Stomach (tissue), 9 donors: ENCODE measurements around the gene USP7. TPM values are rescaled to one million over a fixed set of nuclear protein-coding genes. Genes with fewer than 3 reads are reported as not detected.
A peak's percentile ranks its signal among the peaks of the same experiment; 100 is the strongest.

ENCODE experiments used
- DNase-seq, 2 donors: peaks; one replicate each; pipeline versions ENCODE4 v3.0.0 to v3.0.0-alpha.2; 2013 to 2019
- H3K27ac ChIP-seq, 5 donors: fragments of 200-600 bp in 4 of 5; sonication (generic) in 4 of 5; one replicate each; pipeline ENCODE4 v1.5.1; 2013 to 2019; ENCODE audit warnings: mild to moderate bottlenecking in 1 of 5, moderate library complexity in 1 of 5
- H3K27me3 ChIP-seq, 3 donors: fragments of 200-600 bp; sonication (generic); one replicate each; pipeline ENCODE4 v1.5.1; 2017 to 2019; ENCODE audit warnings: mixed run types in 1 of 3
- H3K36me3 ChIP-seq, 4 donors: fragments of 200-600 bp; sonication (generic); 1 replicate in 3 of 4; 2 replicates in 1 of 4; pipeline ENCODE4 v1.5.1; 2016 to 2019
- H3K4me1 ChIP-seq, 4 donors: fragments of 200-600 bp; sonication (generic); one replicate each; pipeline ENCODE4 v1.5.1; 2016 to 2019
- H3K4me3 ChIP-seq, 4 donors: fragments of 200-600 bp; sonication (generic) in 3 of 4; one replicate each; pipeline ENCODE4 v1.5.1; 2016 to 2019; ENCODE audit warnings: mild to moderate bottlenecking in 1 of 4
- H3K9me3 ChIP-seq, 4 donors: fragments of 200-600 bp; sonication (generic); one replicate each; pipeline ENCODE4 v1.5.1; 2016 to 2019
- EP300 ChIP-seq: sonication (generic); formaldehyde crosslinking; IDR thresholded peaks from one replicate; pipeline ENCODE4 v1.6.1; 2017; ENCODE audit warnings: antibody characterized with exemption
- POLR2A ChIP-seq, 4 donors: fragments of 450-650 bp; IDR thresholded peaks; one replicate each; pipeline ENCODE4 v1.6.1; 2016; ENCODE audit warnings: antibody characterized with exemption in 4 of 4, control low read depth in 2 of 4, mild to moderate bottlenecking in 1 of 4, moderate library complexity in 1 of 4
- POLR2AphosphoS5 ChIP-seq, 3 donors: sonication (generic); formaldehyde crosslinking; IDR thresholded peaks; one replicate each; pipeline ENCODE4 v1.6.1; 2016; ENCODE audit warnings: antibody characterized with exemption in 3 of 3
- WGBS, 5 donors: extraction: QIAGEN DNeasy Blood & Tissue Kit in 3 of 5; methylation state at CpG; one replicate each; pipeline versions ENCODE4 v1.1.5 to v1.1.7; 2013 to 2018; 5-methylcytosine and 5-hydroxymethylcytosine counted together
- intact Hi-C: fragments of 100-400 bp; cut with DNase I; formaldehyde crosslinking; loops from one replicate; pipeline ENCODE4 v1.15.1; 2023; ENCODE audit warnings: low total_unique reads
- polyA plus RNA-seq, 3 donors: library from polyadenylated mRNA; stranded (reverse); fragments of 200-250 nt; gene quantifications; one replicate each; pipeline ENCODE4 v1.2.3, GENCODE V29; 2013
- total RNA-seq, 5 donors: library from RNA; depleted of rRNA; stranded (reverse); fragments of >200 nt; gene quantifications; one replicate each; pipeline versions ENCODE4 v1.1.0 to v1.2.3, GENCODE V29; 2014 to 2016
- TF ChIP-seq, protein P1 (sequence below), 7 experiments: fragments of 450-650 bp in 4 of 7; fragments of 200-600 bp in 3 of 7; sonication (generic) in 3 of 7; IDR thresholded peaks; one replicate each; pipeline ENCODE4 v1.5.1; 2016 to 2019; ENCODE audit warnings: antibody characterized with exemption in 7 of 7, control low read depth in 2 of 7, mild to moderate bottlenecking in 1 of 7
- donor health status: healthy with polysubstance abuse.
- donor health status: Bipolar disorder and iron deficiency.
- donor health status: healthy.

USP7 gene
- total and polyA plus RNA-seq, 8 donors, result 19.3 to 171 (median 58.0) TPM

DNA sequence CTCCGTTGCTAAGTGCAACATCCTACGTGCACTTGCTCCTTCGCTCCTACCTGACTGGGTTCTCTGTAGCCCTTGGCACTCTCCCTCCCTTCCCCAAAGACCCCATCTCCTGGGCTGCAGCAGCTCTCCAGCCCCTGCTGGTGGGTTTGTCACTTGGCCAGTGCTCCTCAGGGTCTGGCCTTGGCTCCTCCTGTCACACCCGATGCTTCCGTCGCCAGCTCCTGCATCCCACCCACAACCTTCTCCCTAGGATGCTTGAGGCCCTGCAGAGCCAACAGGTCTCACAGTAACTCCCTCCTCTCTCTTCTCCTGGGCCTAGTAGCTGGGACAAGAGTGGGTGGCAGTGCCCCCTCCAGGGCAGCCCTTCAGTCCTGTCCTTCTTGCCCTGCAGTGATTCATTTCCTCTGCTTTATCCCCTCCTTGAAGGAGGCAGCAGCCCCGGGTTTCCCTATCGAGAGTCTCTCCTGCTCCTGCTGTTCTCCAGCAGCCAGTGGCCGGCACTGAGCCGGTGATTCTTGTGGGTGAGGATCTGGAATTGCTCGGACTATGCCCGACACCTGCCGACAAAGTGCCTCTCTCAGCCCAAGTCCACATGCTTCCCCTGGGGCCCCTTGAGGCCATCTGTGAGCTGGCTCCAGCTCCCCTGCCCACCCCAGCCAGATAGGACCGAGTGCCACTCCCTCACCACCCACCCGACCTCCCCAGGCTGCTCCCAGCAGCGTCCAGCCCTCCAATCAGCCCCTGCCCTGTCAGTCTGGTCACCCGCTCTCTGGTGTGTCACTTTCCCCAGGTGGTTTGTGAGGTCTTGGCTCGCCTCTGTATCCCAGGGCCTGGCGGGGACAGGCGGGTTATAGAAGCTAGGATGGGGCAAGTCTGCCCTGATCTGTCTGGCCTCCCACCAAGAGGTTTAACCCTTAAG lies 77.8 kb downstream of the USP7 start:
- TF ChIP-seq POLR2AphosphoS5 (IDR thresholded peaks at IDR 0.05) (no peak), EP300 (no peak), POLR2A (IDR thresholded peaks at IDR 0.05) (no peak)
- TF ChIP-seq, protein P1, sequence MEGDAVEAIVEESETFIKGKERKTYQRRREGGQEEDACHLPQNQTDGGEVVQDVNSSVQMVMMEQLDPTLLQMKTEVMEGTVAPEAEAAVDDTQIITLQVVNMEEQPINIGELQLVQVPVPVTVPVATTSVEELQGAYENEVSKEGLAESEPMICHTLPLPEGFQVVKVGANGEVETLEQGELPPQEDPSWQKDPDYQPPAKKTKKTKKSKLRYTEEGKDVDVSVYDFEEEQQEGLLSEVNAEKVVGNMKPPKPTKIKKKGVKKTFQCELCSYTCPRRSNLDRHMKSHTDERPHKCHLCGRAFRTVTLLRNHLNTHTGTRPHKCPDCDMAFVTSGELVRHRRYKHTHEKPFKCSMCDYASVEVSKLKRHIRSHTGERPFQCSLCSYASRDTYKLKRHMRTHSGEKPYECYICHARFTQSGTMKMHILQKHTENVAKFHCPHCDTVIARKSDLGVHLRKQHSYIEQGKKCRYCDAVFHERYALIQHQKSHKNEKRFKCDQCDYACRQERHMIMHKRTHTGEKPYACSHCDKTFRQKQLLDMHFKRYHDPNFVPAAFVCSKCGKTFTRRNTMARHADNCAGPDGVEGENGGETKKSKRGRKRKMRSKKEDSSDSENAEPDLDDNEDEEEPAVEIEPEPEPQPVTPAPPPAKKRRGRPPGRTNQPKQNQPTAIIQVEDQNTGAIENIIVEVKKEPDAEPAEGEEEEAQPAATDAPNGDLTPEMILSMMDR (IDR thresholded peaks at IDR 0.05), result no peak
- Histone ChIP-seq H3K36me3 (peaks cover 5 to 32% (median 24%) of the 10 kb centered on the region in 4 donors), H3K27ac (no peak overlapping the region), H3K9me3 (no peaks in the 10 kb centered on the region), H3K27me3 (peaks cover 0 to 30% (median 0%) of the 10 kb centered on the region in 3 donors), H3K4me3 (no peak overlapping the region), H3K4me1 (peaks cover 18 to 41% (median 31%) of the 10 kb centered on the region in 4 donors)
- intact Hi-C loops, result loop anchor here (10.0 kb wide), 2 partner anchors 81 to 321 kb away; no protein-coding TSS in a partner anchor
- DNase-seq, result peak in 1 of 2 donors; percentile 78
- 9 to 15% (median 11%) methylated on average over 17 to 20 of the region's 20 CpGs for WGBS, 5 donors

DNA sequence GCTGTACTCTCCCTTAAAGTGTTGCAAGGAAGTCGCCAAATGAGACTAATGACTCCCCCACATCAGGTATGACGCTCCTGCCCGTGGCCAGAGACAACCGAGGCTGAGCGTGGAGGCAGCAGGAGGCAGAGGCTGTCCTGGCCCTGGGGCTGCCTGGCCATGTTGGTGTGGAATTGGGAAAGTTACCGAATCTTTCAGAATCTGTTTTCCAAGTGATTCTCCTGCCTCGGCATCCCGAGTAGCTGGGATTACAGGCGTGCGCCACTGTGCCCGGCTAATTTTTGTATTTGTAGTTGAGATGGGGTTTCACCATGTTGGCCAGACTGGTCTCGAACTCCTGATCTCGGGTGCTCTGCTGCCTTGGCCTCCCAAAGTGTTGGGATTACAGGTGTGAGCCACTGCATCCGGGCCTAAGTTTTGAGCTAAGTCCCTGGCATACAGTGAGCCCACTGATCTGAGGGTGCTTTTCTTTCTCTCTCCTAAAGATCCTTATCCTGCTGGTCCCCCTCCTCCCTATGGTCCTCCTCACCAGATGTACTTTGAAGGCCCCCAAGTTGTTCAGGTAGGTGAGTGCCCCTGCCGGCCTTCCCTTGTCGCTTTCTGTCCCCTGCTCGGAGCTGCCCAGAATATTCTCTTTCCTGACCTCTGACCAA lies 80.9 kb downstream of the USP7 start:
- TF ChIP-seq, protein P1 (IDR thresholded peaks at IDR 0.05), result no peak
- no peak for TF ChIP-seq EP300

DNA sequence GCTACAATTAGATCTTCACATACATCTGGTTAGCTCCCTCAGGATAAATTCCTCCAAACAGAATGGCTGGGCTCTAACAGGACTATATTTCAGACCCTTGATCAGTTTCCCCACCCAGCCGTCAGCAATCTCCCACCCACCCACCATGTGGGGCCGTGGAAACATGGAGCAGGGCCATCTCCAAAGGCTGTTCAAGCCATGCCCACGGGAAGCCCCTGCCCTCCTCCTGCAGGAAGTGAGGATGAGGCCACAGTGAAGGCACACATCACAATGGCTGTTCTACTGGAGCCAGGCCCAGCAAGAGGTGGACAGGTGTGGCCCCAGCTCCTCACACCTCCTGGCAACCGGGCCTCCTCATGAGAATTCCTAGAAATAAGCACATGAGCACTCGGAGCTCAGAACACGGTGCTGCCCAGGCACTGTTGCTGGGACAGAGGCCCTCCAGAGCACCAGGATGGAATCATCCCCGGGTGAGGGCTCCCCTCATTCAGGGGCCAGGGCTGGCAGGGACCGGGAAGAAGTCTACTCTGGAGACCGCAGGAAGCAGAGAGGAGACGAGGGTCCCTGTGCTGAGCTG lies 81.6 kb downstream of the USP7 start, which contains the start of gene LITAFD:
Gene LITAFD (plus strand): TSS at position 311 of the 577 bp plus-strand sequence. CDS start 2,005 bp downstream, outside the sequence.
- intact Hi-C loops, result loop anchor here (5.0 to 10.0 kb wide), 3 partner anchors 77 to 317 kb away; no protein-coding TSS in a partner anchor
- 59 to 75% (median 67%) methylated on average over 8 to 10 of the region's 10 CpGs for WGBS, 5 donors
- Histone ChIP-seq H3K27ac (no peak within 1 kb of the TSS), H3K27me3 (peaks cover 0 to 30% (median 0%) of the 10 kb centered on the region in 3 donors), H3K4me3 (no peak within 1 kb of the TSS), H3K4me1 (peaks cover 18 to 38% (median 36%) of the 10 kb centered on the region in 4 donors), H3K36me3 (peaks cover 0 to 2% (median under 1%) of the 10 kb centered on the region in 4 donors), H3K9me3 (no peaks in the 10 kb centered on the region)
- no peak for DNase-seq
- TF ChIP-seq, protein P1 (IDR thresholded peaks at IDR 0.05), result no peak
- TF ChIP-seq POLR2AphosphoS5 (IDR thresholded peaks at IDR 0.05) (no peak), POLR2A (IDR thresholded peaks at IDR 0.05) (no peak), EP300 (no peak)

More for the DNA sequence above, 80.9 kb downstream of the USP7 start:
- no peak for DNase-seq
- Histone ChIP-seq H3K36me3 (peaks cover 0 to 9% (median 5%) of the 10 kb centered on the region in 4 donors), H3K27me3 (peaks cover 0 to 30% (median 0%) of the 10 kb centered on the region in 3 donors), H3K9me3 (no peaks in the 10 kb centered on the region), H3K4me3 (no peak overlapping the region), H3K27ac (no peak overlapping the region), H3K4me1 (peaks cover 18 to 42% (median 37%) of the 10 kb centered on the region in 4 donors)
- 82 to 93% (median 88%) methylated on average over 8 to 17 of the region's 17 CpGs for WGBS, 5 donors
- intact Hi-C loops, result loop anchor here (5.0 to 10.0 kb wide), 3 partner anchors 78 to 318 kb away; no protein-coding TSS in a partner anchor
